Effector CD8-positive, alpha-beta T cell (primary cell): ENCODE measurements around the gene EIF3M.
"Not testable (repeated sequence)": the region's sequence is repeated elsewhere in the genome, so short reads cannot be mapped to it uniquely, and the experiment has no call there.

Experiments used
- DNase-seq: peaks from one replicate; lab custom pipeline; 2025; lab: John Stamatoyannopoulos, UW

EIF3M gene

GRCh38 chr11:32596114-32596513 lies 12.5 kb downstream of the EIF3M start:
- not testable (repeated sequence) for DNase-seq

GRCh38 chr11:32597921-32598320 lies 14.3 kb downstream of the EIF3M start:
- DNase-seq: no peak

- no peak for DNase-seq
These were observed 19.2 kb downstream of the EIF3M start for GRCh38 chr11:32602657-32603415.

DNA sequence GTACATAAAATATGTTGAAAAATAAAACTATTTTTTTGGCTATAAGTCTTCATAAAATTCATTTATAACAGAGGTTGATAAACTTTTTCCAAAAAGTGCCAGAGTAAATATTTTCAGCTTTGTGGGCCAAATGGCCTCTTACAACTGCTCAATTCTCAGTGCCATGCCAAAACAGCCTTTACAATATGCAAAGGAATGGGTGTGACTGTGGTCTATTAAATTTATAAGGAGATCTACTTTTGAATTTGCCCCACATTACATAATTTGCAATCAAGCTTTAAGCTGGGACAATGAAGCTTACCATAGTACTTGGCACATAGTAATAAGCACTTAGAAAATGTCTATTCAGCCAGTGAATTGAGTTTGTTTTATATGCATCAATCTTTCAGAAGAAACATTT lies 22.6 kb downstream of the EIF3M start:
- no peak for DNase-seq

DNA sequence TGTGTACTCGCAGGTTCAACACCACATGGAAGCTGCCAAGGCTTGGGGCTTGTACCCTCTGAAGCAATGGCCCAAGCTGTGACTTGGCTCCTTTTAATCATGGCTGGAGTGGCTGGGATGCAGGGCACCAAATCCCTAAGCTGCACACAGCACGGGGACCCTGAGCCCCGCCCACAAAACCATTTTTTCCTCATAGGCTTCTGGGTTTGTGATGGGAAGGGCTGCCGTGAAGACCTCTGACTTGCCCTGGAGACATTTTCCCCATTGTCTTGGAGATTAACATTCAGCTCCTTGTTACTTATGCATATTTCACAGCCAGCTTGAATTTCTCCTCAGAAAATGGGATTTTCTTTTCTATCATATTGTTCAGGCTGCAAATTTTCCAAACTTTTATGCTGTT lies 25.2 kb downstream of the EIF3M start:
- not testable (repeated sequence) for DNase-seq

DNA sequence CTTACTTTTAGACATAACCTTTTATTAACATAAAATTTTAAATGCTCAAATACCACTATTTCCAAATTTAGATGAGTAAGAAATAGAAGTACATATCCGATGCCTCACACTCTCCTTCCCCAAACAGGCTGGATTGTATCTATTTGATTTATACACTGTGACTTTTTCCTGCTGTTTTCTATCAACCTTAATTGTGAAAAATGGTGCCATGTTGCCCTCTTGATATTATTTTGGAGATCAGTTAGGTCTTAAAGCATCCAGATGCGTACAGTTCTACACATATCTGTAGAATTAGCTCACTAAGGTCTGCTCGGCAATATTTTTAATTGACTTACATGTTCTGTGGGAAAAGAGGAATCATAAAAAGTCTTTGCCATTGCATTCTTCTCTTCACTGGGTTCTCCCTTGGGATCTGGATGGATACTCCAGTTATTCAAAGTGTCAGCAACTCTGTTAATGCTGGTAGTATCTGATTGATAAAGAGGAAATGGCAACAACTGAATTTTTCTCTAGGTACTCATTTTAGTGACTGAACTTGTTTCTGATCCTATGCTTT lies 27.2 kb downstream of the EIF3M start:
- no peak for DNase-seq

- no peak for DNase-seq
These were observed 30.0 kb downstream of the EIF3M start for GRCh38 chr11:32613500-32614151.

- DNase-seq: no peak
These were observed 31.8 kb downstream of the EIF3M start for GRCh38 chr11:32615422-32615821.

- DNase-seq: no peak
These were observed 33.3 kb downstream of the EIF3M start for GRCh38 chr11:32616903-32617302.

DNA sequence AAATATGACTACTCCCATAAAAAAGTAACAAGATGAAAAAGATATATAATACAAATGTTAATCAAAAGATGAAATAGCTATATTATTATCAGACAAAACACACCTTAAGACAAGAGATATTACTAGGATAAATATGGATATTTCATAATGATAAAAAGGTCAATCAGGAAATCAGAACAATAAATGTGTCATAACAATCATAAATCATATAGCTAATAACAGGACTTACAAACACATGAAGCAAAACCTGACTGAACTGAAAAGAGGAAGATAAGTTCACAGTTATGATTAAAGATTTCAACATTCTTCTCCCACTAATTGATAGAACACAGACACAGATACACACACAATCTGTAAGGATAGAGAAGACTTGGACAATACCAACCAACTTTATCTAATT lies 47.2 kb downstream of the EIF3M start:
- no peak for DNase-seq

DNA sequence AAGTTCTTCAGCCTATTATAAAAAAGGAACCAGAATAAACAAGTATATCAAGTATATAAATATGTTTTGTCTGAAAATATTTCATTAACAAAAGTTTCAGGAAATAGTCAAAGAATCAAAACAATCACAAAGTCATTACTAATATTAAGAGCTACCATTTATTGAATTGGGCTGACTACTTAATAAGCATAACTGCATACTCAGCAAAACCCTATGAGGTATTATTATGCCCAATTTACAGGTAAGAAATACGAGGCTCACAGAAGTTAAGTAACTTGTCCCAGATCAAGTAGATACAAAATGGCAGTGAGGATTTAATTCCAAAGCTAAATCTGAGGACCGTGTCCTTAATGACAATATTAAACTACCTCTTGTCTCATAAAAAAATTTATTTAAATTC lies 52.2 kb downstream of the EIF3M start:
- DNase-seq: no peak

GRCh38 chr11:32641361-32641760 lies 57.7 kb downstream of the EIF3M start:
- no peak for DNase-seq

DNA sequence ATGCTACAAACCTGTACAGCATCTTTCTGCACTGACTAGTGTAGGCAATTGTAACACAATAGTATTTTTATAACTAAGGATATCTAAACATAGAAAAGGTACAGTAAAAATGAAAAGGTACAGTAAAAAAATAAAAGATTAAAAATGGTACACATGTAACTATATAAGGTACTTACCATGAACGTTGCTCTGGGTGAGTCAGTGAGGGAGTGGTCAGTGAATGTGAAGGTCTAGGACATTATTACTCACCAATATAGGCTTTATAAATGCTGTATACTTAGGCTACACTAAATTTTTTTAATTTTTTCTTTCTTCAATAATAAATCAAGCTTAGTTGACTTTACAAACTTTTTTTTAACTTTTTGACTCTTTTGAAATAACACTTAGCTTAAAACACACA lies 59.9 kb downstream of the EIF3M start:
- DNase-seq: no peak
